K562 (cell line): ENCODE data around the gene AP1M1. TPM values are rescaled to one million over a fixed set of nuclear protein-coding genes. Genes with fewer than 3 reads are reported as not detected.

ENCODE experiments used
- ATAC-seq: fragments of 200-7000 bp; cut with Tn5 transposase; 3 replicates; pipeline ENCODE4 v1.9.1; 2020; ENCODE audit warnings: moderate library complexity
- BruUV-seq: library from RNA; stranded (reverse); fragments of 400-500 nt; replicated peaks from 2 replicates; lab custom pipeline; 2021; lab: Mats Ljungman, UMichigan
- CTCF ChIA-PET: fragments of 300-600 bp; formaldehyde crosslinking; extraction: SDS; loops from one replicate; lab custom pipeline; 2021; ENCODE audit warnings: low intra/inter-chr PET ratio; lab: Yijun Ruan, JAX
- POLR2A ChIA-PET: fragments of 300-600, 350-650 bp; sonication (Branson Sonifier 250); formaldehyde crosslinking; extraction: SDS; loops from one replicate; lab custom pipeline; 2021; ENCODE audit warnings: antibody characterized with exemption, inconsistent platforms; lab: Yijun Ruan, JAX
- DNase-seq, 4 experiments: peaks; one replicate each; pipeline versions ENCODE4 v3.0.0 to v3.0.0-alpha.2; 2011 to 2018; ENCODE audit warnings: low spot score in 3 of 4, mixed read lengths in 3 of 4; ENCODE audit errors: extremely low read depth in 1 of 4
- FAIRE-seq: peaks from 2 replicates; lab custom pipeline; 2011; peaks lifted over from hg19 to GRCh38; lab: Jason Lieb, UNC
- H2AFZ ChIP-seq: 2 replicates; pipeline ENCODE4 v1.6.0; 2011; ENCODE audit warnings: low read depth, low read length, control low read depth, inconsistent platforms
- H3K27ac ChIP-seq: fragments of 200-600 bp; 3 replicates; pipeline ENCODE4 v1.8.0; 2011; ENCODE audit warnings: low read depth, mild to moderate bottlenecking, control low read depth, inconsistent platforms, low read length, moderate library complexity, mixed read lengths; ENCODE audit errors: extremely low read depth
- H3K27me3 ChIP-seq, 2 experiments: fragments of 300-600 bp in 1 of 2; 2 replicates in 1 of 2; 3 replicates in 1 of 2; pipeline versions ENCODE4 v1.6.0 to v1.8.0; 2011; ENCODE audit warnings: inconsistent platforms in 2 of 2, low read length in 2 of 2, mild to moderate bottlenecking in 1 of 2, mixed read lengths in 1 of 2, moderate library complexity in 1 of 2; ENCODE audit not compliant: control insufficient read depth in 2 of 2, insufficient read depth in 2 of 2
- H3K36me3 ChIP-seq: fragments of 300-600 bp; 3 replicates; pipeline ENCODE4 v1.8.0; 2011; ENCODE audit warnings: mild to moderate bottlenecking, low read length, inconsistent platforms; ENCODE audit not compliant: control insufficient read depth, insufficient read depth
- H3K4me1 ChIP-seq, 2 experiments: fragments of 200-600 bp in 1 of 2; replicated peaks in 1 of 2; 2 replicates in 1 of 2; 3 replicates in 1 of 2; pipeline versions ENCODE4 v1.5.1 to v1.8.0; 2011; ENCODE audit warnings: inconsistent platforms in 2 of 2, low read length in 2 of 2, mild to moderate bottlenecking in 1 of 2, mixed read lengths in 1 of 2, moderate library complexity in 1 of 2; ENCODE audit not compliant: control insufficient read depth in 2 of 2, insufficient read depth in 2 of 2
- H3K4me2 ChIP-seq: 2 replicates; pipeline ENCODE4 v1.6.1; 2011; ENCODE audit warnings: low read length, control low read depth, inconsistent platforms, mixed read lengths; ENCODE audit not compliant: insufficient read depth
- H3K4me3 ChIP-seq: fragments of 200-600 bp; sonication (generic), shearing (Covaris generic); 2 replicates; pipeline ENCODE4 v1.5.1; 2016; ENCODE audit warnings: control low read depth, inconsistent platforms
- H3K79me2 ChIP-seq: fragments of 200-600 bp; 3 replicates; pipeline ENCODE4 v1.8.0; 2011; ENCODE audit warnings: low read length, inconsistent platforms; ENCODE audit not compliant: control insufficient read depth, insufficient read depth
- H3K9ac ChIP-seq, 2 experiments: 2 replicates each; pipeline versions ENCODE4 v1.6.0 to v1.6.1; 2011; ENCODE audit warnings: low read depth in 2 of 2, low read length in 2 of 2, control low read depth in 1 of 2, inconsistent platforms in 1 of 2, mild to moderate bottlenecking in 1 of 2, mixed read lengths in 1 of 2; ENCODE audit not compliant: insufficient read depth in 1 of 2
- H3K9me1 ChIP-seq: one replicate; pipeline ENCODE4 v1.6.0; 2011; ENCODE audit warnings: inconsistent platforms, mild to moderate bottlenecking, low read length, moderate library complexity; ENCODE audit not compliant: control insufficient read depth, insufficient read depth
- H3K9me3 ChIP-seq: replicated peaks from 2 replicates; pipeline ENCODE4 v1.5.1; 2011; ENCODE audit warnings: low read depth, low read length, inconsistent platforms; ENCODE audit not compliant: control insufficient read depth, insufficient read depth
- H4K20me1 ChIP-seq: replicated peaks from 2 replicates; pipeline ENCODE4 v1.6.1; 2011; ENCODE audit warnings: low read length, inconsistent platforms, mixed read lengths; ENCODE audit not compliant: control insufficient read depth, insufficient read depth
- BHLHE40 ChIP-seq: IDR thresholded peaks from 2 replicates; pipeline ENCODE4 v1.6.1; 2011; ENCODE audit warnings: low read length, improper control_type of control experiment
- BRF1 ChIP-seq: IDR thresholded peaks from 3 replicates; pipeline ENCODE4 v1.6.1; 2011; ENCODE audit warnings: borderline replicate concordance, mild to moderate bottlenecking; ENCODE audit not compliant: insufficient read length; ENCODE audit errors: extremely low read depth
- CHD2 ChIP-seq: IDR thresholded peaks from 2 replicates; pipeline ENCODE4 v1.6.1; 2011; ENCODE audit warnings: low read depth, low read length
- HNRNPUL1 ChIP-seq: fragments of 200-400 bp; formaldehyde crosslinking; IDR thresholded peaks from 2 replicates; pipeline ENCODE4 v1.6.1; 2017; ENCODE audit warnings: low read length
- MAFG ChIP-seq: fragments of 450-650 bp; conservative IDR thresholded peaks from 2 replicates; pipeline ENCODE4 v1.6.1; 2016; ENCODE audit warnings: missing genetic modification characterization, missing compliant biosample characterization
- NFE2 ChIP-seq: IDR thresholded peaks from 2 replicates; pipeline ENCODE4 v1.6.1; 2014; ENCODE audit warnings: antibody characterized with exemption, low read depth
- POLR2A ChIP-seq: fragments of 450-650 bp; conservative IDR thresholded peaks from 2 replicates; pipeline ENCODE4 v1.6.1; 2016
- SMAD4 ChIP-seq: fragments of 250-450 bp; sonication (Bioruptor Pico); conservative IDR thresholded peaks from 2 replicates; pipeline ENCODE4 v1.8.0; 2021; ENCODE audit warnings: inconsistent platforms, mild to moderate bottlenecking, moderate library complexity
- ZNF232 ChIP-seq: sonication (generic); formaldehyde crosslinking; IDR thresholded peaks from 2 replicates; pipeline ENCODE4 v1.8.0; 2022; ENCODE audit warnings: mild to moderate bottlenecking, missing genetic modification reagents
- ZNF311 ChIP-seq: fragments of 250-450 bp; sonication (Bioruptor Pico); IDR thresholded peaks from 2 replicates; pipeline ENCODE4 v1.4.0; 2020; ENCODE audit warnings: mild to moderate bottlenecking, moderate library complexity
- WGBS: fragments of 100-300 bp; shearing (Covaris generic); methylation state at CpG from one replicate; pipeline ENCODE4 v1.1.6; 2016; ENCODE audit warnings: low coverage, mixed read lengths; ENCODE audit not compliant: insufficient coverage; ENCODE audit errors: missing lambda C conversion rate; 5-methylcytosine and 5-hydroxymethylcytosine counted together
- in situ Hi-C: fragments of 300-500 bp; cut with MboI; formaldehyde crosslinking; loops from 4 replicates; pipeline ENCODE4 v1.15.0; 2018; ENCODE audit warnings: inconsistent platforms, mixed read lengths
- intact Hi-C: fragments of 100-400 bp; cut with micrococcal nuclease; formaldehyde crosslinking; loops from 2 replicates; pipeline ENCODE4 v1.14.2; 2022
- polyA plus RNA-seq, 8 experiments: library from polyadenylated mRNA; depleted of rRNA in 4 of 8; stranded (reverse) in 5 of 8; unstranded in 3 of 8; fragments of >200 nt; fragmentation: Nextera tagmentation in 2 of 8; fragmentation: Illumina TruSeq in 1 of 8; extraction: Ambion mirVana in 2 of 8; extraction: Trizol in 1 of 8; gene quantifications; 2 replicates each; pipeline versions ENCODE4 v1.2.1 to v1.2.3, GENCODE V29; 2011 to 2014; ENCODE audit warnings: inconsistent platforms in 1 of 8, missing spikeins in 1 of 8
- total RNA-seq, 7 experiments: library from RNA; depleted of rRNA in 6 of 7; stranded (reverse); fragments of >200 nt in 6 of 7; fragmentation: Illumina TruSeq in 2 of 7; extraction: Trizol in 2 of 7; gene quantifications; 2 replicates each; pipeline versions ENCODE4 v1.2.1 to v1.2.3, GENCODE V29; 2011 to 2021; ENCODE audit warnings: low replicate concordance in 1 of 7
- TF ChIP-seq, protein P1 (sequence below): fragments of 200-600 bp; sonication (generic); IDR thresholded peaks from one replicate; pipeline ENCODE4 v1.6.1; 2012; ENCODE audit warnings: mild to moderate bottlenecking, low read depth, low read length, inconsistent platforms
- TF ChIP-seq, protein P2 (sequence below): fragments of 250-450 bp; sonication (Bioruptor Pico); IDR thresholded peaks from 2 replicates; pipeline ENCODE4 v1.6.1; 2021; ENCODE audit warnings: mild to moderate bottlenecking
- TF ChIP-seq, protein P3 (sequence below): sonication (generic); formaldehyde crosslinking; IDR thresholded peaks from 2 replicates; pipeline ENCODE4 v1.9.0; 2022; ENCODE audit warnings: mild to moderate bottlenecking, missing genetic modification reagents

Gene AP1M1
- total and polyA plus RNA-seq, 9 of the 15 experiments (the other 6 are each of a cell fraction or from before 2014, with no cell fraction given), result 0.87 to 56.2 (median 29.1) TPM

DNA sequence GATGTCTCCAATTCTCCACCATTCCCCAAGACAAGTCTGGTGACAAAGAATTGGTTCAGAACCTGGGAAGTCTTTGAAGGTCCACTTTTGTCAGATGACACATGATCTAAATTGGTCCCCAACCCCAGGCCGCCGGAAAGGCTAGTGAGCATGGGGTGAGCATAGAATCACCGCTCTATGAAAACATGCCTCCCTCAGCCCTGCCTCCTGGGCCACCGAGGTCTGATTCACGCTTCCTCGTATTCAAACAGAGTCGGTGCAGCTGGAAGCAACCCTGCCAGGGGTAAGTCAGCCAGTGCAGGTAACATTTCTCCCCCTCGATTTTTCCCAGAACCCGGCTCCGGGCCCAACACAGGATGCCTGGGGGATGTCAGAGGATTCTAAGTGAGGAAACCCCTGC is 93.0 kb downstream of the AP1M1 start:
- 0 out of 2 replicates have a peak, but pooled peaks cover 1% of the 10 kb centered on the region for H4K20me1 ChIP-seq
- CTCF ChIA-PET, result no interaction called here
- intact Hi-C loops (no loop called here), in situ Hi-C loops (no loop called here)
- no peak for DNase-seq
- H3K4me2 ChIP-seq, result no peak overlapping the region
- H2AFZ ChIP-seq, result no peak overlapping the region
- no peak for ATAC-seq
- H3K79me2 ChIP-seq, result no peaks in the 10 kb centered on the region
- H3K27ac ChIP-seq, result no peak overlapping the region
- no TSS peak for BruUV-seq
- H3K4me1 ChIP-seq, result peaks cover 2 to 16% of the 10 kb centered on the region in 2 experiments; a peak in 3 of 5 replicates
- H3K9ac ChIP-seq, result 0 out of 4 replicates have a peak overlapping the region, but pooled peaks of 1 of the 2 experiments have one; percentile 20
- peaks cover 12 to 28% of the 10 kb centered on the region in 2 experiments; a peak in 3 of 5 replicates for H3K27me3 ChIP-seq
- POLR2A ChIA-PET, result no interaction called here
- no peak overlapping the region for H3K4me3 ChIP-seq
- no peaks in the 10 kb centered on the region for H3K36me3 ChIP-seq
- H3K9me3 ChIP-seq, result peaks cover 4% of the 10 kb centered on the region; the same call in 1 of the 2 replicates
- no peak for FAIRE-seq
- 19% methylated on average over 10 of the region's 10 CpGs for WGBS
- H3K9me1 ChIP-seq, result no peaks in the 10 kb centered on the region
- TF ChIP-seq POLR2A (no peak), CHD2 (no peak), MAFG (tag) (no peak), NFE2 (no peak), ZNF311 (CRISPR knock-in tag) (no peak), ZNF232 (CRISPR knock-in tag) (no peak), HNRNPUL1 (no peak), SMAD4 (CRISPR knock-in tag) (no peak), BRF1 (no peak), BHLHE40 (no peak)
- TF ChIP-seq, protein P1, sequence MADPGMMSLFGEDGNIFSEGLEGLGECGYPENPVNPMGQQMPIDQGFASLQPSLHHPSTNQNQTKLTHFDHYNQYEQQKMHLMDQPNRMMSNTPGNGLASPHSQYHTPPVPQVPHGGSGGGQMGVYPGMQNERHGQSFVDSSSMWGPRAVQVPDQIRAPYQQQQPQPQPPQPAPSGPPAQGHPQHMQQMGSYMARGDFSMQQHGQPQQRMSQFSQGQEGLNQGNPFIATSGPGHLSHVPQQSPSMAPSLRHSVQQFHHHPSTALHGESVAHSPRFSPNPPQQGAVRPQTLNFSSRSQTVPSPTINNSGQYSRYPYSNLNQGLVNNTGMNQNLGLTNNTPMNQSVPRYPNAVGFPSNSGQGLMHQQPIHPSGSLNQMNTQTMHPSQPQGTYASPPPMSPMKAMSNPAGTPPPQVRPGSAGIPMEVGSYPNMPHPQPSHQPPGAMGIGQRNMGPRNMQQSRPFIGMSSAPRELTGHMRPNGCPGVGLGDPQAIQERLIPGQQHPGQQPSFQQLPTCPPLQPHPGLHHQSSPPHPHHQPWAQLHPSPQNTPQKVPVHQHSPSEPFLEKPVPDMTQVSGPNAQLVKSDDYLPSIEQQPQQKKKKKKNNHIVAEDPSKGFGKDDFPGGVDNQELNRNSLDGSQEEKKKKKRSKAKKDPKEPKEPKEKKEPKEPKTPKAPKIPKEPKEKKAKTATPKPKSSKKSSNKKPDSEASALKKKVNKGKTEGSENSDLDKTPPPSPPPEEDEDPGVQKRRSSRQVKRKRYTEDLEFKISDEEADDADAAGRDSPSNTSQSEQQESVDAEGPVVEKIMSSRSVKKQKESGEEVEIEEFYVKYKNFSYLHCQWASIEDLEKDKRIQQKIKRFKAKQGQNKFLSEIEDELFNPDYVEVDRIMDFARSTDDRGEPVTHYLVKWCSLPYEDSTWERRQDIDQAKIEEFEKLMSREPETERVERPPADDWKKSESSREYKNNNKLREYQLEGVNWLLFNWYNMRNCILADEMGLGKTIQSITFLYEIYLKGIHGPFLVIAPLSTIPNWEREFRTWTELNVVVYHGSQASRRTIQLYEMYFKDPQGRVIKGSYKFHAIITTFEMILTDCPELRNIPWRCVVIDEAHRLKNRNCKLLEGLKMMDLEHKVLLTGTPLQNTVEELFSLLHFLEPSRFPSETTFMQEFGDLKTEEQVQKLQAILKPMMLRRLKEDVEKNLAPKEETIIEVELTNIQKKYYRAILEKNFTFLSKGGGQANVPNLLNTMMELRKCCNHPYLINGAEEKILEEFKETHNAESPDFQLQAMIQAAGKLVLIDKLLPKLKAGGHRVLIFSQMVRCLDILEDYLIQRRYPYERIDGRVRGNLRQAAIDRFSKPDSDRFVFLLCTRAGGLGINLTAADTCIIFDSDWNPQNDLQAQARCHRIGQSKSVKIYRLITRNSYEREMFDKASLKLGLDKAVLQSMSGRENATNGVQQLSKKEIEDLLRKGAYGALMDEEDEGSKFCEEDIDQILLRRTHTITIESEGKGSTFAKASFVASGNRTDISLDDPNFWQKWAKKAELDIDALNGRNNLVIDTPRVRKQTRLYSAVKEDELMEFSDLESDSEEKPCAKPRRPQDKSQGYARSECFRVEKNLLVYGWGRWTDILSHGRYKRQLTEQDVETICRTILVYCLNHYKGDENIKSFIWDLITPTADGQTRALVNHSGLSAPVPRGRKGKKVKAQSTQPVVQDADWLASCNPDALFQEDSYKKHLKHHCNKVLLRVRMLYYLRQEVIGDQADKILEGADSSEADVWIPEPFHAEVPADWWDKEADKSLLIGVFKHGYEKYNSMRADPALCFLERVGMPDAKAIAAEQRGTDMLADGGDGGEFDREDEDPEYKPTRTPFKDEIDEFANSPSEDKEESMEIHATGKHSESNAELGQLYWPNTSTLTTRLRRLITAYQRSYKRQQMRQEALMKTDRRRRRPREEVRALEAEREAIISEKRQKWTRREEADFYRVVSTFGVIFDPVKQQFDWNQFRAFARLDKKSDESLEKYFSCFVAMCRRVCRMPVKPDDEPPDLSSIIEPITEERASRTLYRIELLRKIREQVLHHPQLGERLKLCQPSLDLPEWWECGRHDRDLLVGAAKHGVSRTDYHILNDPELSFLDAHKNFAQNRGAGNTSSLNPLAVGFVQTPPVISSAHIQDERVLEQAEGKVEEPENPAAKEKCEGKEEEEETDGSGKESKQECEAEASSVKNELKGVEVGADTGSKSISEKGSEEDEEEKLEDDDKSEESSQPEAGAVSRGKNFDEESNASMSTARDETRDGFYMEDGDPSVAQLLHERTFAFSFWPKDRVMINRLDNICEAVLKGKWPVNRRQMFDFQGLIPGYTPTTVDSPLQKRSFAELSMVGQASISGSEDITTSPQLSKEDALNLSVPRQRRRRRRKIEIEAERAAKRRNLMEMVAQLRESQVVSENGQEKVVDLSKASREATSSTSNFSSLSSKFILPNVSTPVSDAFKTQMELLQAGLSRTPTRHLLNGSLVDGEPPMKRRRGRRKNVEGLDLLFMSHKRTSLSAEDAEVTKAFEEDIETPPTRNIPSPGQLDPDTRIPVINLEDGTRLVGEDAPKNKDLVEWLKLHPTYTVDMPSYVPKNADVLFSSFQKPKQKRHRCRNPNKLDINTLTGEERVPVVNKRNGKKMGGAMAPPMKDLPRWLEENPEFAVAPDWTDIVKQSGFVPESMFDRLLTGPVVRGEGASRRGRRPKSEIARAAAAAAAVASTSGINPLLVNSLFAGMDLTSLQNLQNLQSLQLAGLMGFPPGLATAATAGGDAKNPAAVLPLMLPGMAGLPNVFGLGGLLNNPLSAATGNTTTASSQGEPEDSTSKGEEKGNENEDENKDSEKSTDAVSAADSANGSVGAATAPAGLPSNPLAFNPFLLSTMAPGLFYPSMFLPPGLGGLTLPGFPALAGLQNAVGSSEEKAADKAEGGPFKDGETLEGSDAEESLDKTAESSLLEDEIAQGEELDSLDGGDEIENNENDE, result no peak
- TF ChIP-seq, protein P2, sequence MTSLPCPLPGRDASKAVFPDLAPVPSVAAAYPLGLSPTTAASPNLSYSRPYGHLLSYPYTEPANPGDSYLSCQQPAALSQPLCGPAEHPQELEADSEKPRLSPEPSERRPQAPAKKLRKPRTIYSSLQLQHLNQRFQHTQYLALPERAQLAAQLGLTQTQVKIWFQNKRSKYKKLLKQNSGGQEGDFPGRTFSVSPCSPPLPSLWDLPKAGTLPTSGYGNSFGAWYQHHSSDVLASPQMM (CRISPR knock-in tag), result no peak
- TF ChIP-seq, protein P3, sequence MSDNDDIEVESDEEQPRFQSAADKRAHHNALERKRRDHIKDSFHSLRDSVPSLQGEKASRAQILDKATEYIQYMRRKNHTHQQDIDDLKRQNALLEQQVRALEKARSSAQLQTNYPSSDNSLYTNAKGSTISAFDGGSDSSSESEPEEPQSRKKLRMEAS (CRISPR knock-in tag), result no peak
